ENCODE measurements around the gene PRDM16. TPM values are rescaled to one million over a fixed set of nuclear protein-coding genes. Genes with fewer than 3 reads are reported as not detected.

Gene PRDM16
- total RNA-seq, 1 experiment from 2014 or later = 6.1 TPM

- no peaks in the 10 kb centered on the region for H3K9me3 ChIP-seq (ENCODE audit: control insufficient read depth in 1 of 2, insufficient read depth in 1 of 2, low read depth in 1 of 2, low read length in 2 of 2)
- H3K9ac ChIP-seq (ENCODE audit: low read length) = no peak overlapping the region
- H2AFZ ChIP-seq (ENCODE audit: low read depth, low read length, poor library complexity, severe bottlenecking) = no peak overlapping the region
- H3K4me1 ChIP-seq (ENCODE audit: control insufficient read depth in 1 of 2, insufficient read depth in 2 of 2, low read length in 2 of 2) = peaks cover 14 to 23% of the 10 kb centered on the region in 2 experiments
- TF ChIP-seq SP1 (IDR thresholded peaks at IDR 0.05; ENCODE audit: low read depth) (no peak), MAX (IDR thresholded peaks at IDR 0.05) (no peak), FOSL1 (IDR thresholded peaks at IDR 0.05; ENCODE audit: low read depth) (no peak), EZH2 (IDR thresholded peaks at IDR 0.05) (no peak), YY1 (IDR thresholded peaks at IDR 0.05; ENCODE audit: extremely low read depth, insufficient replicate concordance, low read depth, low read length) (no peak)
- TF ChIP-seq, protein P1, sequence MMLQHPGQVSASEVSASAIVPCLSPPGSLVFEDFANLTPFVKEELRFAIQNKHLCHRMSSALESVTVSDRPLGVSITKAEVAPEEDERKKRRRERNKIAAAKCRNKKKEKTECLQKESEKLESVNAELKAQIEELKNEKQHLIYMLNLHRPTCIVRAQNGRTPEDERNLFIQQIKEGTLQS (IDR thresholded peaks at IDR 0.05) = no peak
- DNase-seq (ENCODE audit: low read depth, low spot score) (no peak), ATAC-seq (no peak)
- H3K4me2 ChIP-seq (ENCODE audit: low read length) = no peak overlapping the region
- no peaks in the 10 kb centered on the region for H3K9me2 ChIP-seq (ENCODE audit: insufficient read depth)
- H3K27me3 ChIP-seq (ENCODE audit: insufficient read depth, low read length) = no peaks in the 10 kb centered on the region
- H3K79me2 ChIP-seq (ENCODE audit: insufficient read depth, low read length) = no peaks in the 10 kb centered on the region; the same call in 1 of the 2 replicates
- no peak overlapping the region for H3K4me3 ChIP-seq (replicated peaks in 1 of 2; ENCODE audit: low read depth in 1 of 2, low read length in 2 of 2)
- no TSS peak for BruUV-seq (replicated peaks)
- no peaks in the 10 kb centered on the region for H4K20me1 ChIP-seq (ENCODE audit: insufficient read depth)
- no peaks in the 10 kb centered on the region for H3K36me3 ChIP-seq (ENCODE audit: control insufficient read depth in 1 of 2, insufficient read depth in 2 of 2, low read length in 2 of 2)
- H3K27ac ChIP-seq (ENCODE audit: low read depth, low read length) = no peak overlapping the region
- intact Hi-C loops (cut with micrococcal nuclease) = no loop called here
- POLR2A ChIA-PET = no interaction called here
- CTCF ChIA-PET = no interaction called here
- RAD21 ChIA-PET (ENCODE audit: low non-redundant PET in 1 of 2, low total read pairs in 2 of 2, uncharacterized antibody in 2 of 2, unreplicated experiment in 2 of 2) = no interaction called here
Measured at GRCh38 chr1:3461934-3462275, 392.9 kb downstream of the PRDM16 start.

GRCh38 chr1:3462356-3463012 is 393.5 kb downstream of the PRDM16 start:
- no peak for DNase-seq (ENCODE audit: low read depth, low spot score)
- H2AFZ ChIP-seq (ENCODE audit: low read depth, low read length, poor library complexity, severe bottlenecking) = no peak overlapping the region
- no peak for ATAC-seq
- no peaks in the 10 kb centered on the region for H4K20me1 ChIP-seq (ENCODE audit: insufficient read depth)
- RAD21 ChIA-PET (ENCODE audit: low non-redundant PET in 1 of 2, low total read pairs in 2 of 2, uncharacterized antibody in 2 of 2, unreplicated experiment in 2 of 2) = no interaction called here
- no peak overlapping the region for H3K4me2 ChIP-seq (ENCODE audit: low read length)
- H3K9me3 ChIP-seq (ENCODE audit: control insufficient read depth in 1 of 2, insufficient read depth in 1 of 2, low read depth in 1 of 2, low read length in 2 of 2) = no peaks in the 10 kb centered on the region
- H3K36me3 ChIP-seq (ENCODE audit: control insufficient read depth in 1 of 2, insufficient read depth in 2 of 2, low read length in 2 of 2) = no peaks in the 10 kb centered on the region
- no peaks in the 10 kb centered on the region for H3K27me3 ChIP-seq (ENCODE audit: insufficient read depth, low read length)
- no peak overlapping the region for H3K27ac ChIP-seq (ENCODE audit: low read depth, low read length)
- no TSS peak for BruUV-seq (replicated peaks)
- intact Hi-C loops (cut with micrococcal nuclease) = no loop called here
- POLR2A ChIA-PET = no interaction called here
- CTCF ChIA-PET = interaction anchor here (0.5 kb wide), 1 partner anchor 126 kb away, joined by 3 read pairs; no protein-coding TSS in a partner anchor
- H3K9me2 ChIP-seq (ENCODE audit: insufficient read depth) = no peaks in the 10 kb centered on the region
- no peaks in the 10 kb centered on the region; the same call in 1 of the 2 replicates for H3K79me2 ChIP-seq (ENCODE audit: insufficient read depth, low read length)
- no peak overlapping the region for H3K9ac ChIP-seq (ENCODE audit: low read length)
- H3K4me1 ChIP-seq (ENCODE audit: control insufficient read depth in 1 of 2, insufficient read depth in 2 of 2, low read length in 2 of 2) = peaks cover 14 to 23% of the 10 kb centered on the region in 2 experiments
- H3K4me3 ChIP-seq (replicated peaks in 1 of 2; ENCODE audit: low read depth in 1 of 2, low read length in 2 of 2) = no peak overlapping the region
- TF ChIP-seq MAX (IDR thresholded peaks at IDR 0.05) (no peak), POLR2A (IDR thresholded peaks at IDR 0.05; ENCODE audit: borderline replicate concordance, extremely low read depth, insufficient read depth, insufficient read length) (no peak), CBX3 (IDR thresholded peaks at IDR 0.05; ENCODE audit: low read depth) (no peak), TCF7L2 (IDR thresholded peaks at IDR 0.05; ENCODE audit: borderline replicate concordance, extremely low read depth, insufficient read depth, insufficient read length) (no peak), SRF (IDR thresholded peaks at IDR 0.05; ENCODE audit: low read depth) (no peak), POLR2AphosphoS5 (IDR thresholded peaks at IDR 0.05; ENCODE audit: low read depth, low read length) (no peak), ZNF274 (IDR thresholded peaks at IDR 0.05; ENCODE audit: low read depth, low read length) (no peak), FOSL1 (IDR thresholded peaks at IDR 0.05; ENCODE audit: low read depth) (no peak)
- TF ChIP-seq, protein P2, sequence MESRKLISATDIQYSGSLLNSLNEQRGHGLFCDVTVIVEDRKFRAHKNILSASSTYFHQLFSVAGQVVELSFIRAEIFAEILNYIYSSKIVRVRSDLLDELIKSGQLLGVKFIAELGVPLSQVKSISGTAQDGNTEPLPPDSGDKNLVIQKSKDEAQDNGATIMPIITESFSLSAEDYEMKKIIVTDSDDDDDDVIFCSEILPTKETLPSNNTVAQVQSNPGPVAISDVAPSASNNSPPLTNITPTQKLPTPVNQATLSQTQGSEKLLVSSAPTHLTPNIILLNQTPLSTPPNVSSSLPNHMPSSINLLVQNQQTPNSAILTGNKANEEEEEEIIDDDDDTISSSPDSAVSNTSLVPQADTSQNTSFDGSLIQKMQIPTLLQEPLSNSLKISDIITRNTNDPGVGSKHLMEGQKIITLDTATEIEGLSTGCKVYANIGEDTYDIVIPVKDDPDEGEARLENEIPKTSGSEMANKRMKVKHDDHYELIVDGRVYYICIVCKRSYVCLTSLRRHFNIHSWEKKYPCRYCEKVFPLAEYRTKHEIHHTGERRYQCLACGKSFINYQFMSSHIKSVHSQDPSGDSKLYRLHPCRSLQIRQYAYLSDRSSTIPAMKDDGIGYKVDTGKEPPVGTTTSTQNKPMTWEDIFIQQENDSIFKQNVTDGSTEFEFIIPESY (IDR thresholded peaks at IDR 0.05; ENCODE audit: extremely low read depth, insufficient replicate concordance, low read length) = no peak
- TF ChIP-seq, protein P3, sequence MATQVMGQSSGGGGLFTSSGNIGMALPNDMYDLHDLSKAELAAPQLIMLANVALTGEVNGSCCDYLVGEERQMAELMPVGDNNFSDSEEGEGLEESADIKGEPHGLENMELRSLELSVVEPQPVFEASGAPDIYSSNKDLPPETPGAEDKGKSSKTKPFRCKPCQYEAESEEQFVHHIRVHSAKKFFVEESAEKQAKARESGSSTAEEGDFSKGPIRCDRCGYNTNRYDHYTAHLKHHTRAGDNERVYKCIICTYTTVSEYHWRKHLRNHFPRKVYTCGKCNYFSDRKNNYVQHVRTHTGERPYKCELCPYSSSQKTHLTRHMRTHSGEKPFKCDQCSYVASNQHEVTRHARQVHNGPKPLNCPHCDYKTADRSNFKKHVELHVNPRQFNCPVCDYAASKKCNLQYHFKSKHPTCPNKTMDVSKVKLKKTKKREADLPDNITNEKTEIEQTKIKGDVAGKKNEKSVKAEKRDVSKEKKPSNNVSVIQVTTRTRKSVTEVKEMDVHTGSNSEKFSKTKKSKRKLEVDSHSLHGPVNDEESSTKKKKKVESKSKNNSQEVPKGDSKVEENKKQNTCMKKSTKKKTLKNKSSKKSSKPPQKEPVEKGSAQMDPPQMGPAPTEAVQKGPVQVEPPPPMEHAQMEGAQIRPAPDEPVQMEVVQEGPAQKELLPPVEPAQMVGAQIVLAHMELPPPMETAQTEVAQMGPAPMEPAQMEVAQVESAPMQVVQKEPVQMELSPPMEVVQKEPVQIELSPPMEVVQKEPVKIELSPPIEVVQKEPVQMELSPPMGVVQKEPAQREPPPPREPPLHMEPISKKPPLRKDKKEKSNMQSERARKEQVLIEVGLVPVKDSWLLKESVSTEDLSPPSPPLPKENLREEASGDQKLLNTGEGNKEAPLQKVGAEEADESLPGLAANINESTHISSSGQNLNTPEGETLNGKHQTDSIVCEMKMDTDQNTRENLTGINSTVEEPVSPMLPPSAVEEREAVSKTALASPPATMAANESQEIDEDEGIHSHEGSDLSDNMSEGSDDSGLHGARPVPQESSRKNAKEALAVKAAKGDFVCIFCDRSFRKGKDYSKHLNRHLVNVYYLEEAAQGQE (IDR thresholded peaks at IDR 0.05; ENCODE audit: low read depth) = no peak
